HG02759 (cell line): ENCODE data around the gene PLXNA4.

Source experiments
- ATAC-seq: cut with Tn5 transposase; IDR thresholded peaks from one replicate; pipeline ENCODE4 v1.9.1; 2021; ENCODE audit warnings: mild to moderate bottlenecking, moderate library complexity; ENCODE audit not compliant: unreplicated experiment

PLXNA4 gene

DNA sequence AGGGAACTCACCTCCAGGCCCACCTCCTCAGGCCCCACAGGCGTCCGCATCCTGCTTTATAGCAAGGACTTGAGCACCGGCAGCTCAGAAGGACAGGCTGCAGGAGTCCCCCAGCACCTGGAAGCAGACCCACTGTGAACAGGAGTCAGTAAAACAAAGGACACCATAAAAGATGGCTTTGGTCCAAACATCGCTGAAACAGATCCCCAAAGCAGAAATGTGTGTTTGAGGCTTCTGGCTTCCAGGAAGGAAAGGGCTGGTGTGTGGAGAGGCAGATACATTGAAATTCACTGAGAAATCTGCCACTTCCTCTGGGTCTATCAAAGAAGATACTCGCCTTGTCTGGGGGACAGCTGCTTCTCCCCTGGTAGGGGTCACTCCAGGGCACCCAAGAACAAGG, 286.2 kb downstream of the PLXNA4 start:
- ATAC-seq, result no peak

DNA sequence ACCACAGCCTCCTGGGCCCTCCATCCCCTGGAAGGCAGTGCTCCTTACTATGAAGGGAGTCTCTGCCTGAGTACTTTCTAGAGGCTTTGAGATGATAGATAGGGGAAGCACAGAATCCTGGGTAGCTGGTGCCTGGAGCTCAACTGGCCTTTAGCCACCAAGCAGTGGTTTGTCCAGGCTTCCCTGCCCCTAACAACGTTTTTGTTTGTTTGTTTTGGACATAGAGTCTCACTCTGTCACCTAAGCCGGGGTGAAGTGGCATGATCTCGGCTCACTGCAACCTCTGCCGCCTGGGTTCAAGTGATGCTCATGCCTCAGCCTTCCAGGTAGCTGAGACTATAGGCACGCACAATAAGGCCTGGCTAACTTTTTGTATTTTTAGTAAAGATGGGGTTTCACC, 289.4 kb downstream of the PLXNA4 start:
- no peak for ATAC-seq

DNA sequence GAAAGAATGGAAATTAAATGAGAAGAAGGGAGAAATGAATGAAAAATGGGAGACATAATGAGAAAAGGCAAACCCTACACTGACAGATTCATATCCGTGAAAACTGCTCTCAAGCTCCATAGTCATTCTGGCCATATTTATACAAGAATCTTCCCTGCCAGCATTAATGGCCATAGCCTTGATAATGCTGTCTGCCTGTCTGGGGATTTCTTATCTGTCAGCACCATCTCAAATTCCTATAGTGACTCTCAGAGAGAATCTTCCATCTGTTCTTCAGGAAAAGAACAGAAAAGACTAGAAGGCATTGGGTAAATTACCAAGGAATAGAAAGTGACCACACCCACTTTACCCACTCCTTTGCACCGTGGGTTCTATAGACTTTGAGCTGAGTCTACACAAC, 295.9 kb downstream of the PLXNA4 start:
- ATAC-seq, result no peak

DNA sequence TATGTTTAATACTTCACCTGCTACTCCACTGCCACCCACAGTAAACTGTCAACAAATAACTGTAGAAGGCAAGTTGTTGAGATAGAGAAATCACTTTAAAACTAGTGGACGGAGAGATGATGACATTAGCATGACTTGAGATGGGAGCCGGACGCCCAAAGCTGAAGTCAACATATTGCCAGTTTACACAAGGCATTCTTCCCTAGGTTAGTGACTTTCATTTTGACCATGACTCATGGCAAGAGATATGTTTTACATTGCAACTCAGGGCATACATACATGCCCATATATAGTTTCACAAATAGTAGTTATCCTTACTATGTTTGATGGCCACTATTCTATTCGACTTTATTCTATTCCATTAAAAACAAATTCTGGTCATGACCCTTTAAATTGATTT, 296.6 kb downstream of the PLXNA4 start:
- ATAC-seq, result no peak

DNA sequence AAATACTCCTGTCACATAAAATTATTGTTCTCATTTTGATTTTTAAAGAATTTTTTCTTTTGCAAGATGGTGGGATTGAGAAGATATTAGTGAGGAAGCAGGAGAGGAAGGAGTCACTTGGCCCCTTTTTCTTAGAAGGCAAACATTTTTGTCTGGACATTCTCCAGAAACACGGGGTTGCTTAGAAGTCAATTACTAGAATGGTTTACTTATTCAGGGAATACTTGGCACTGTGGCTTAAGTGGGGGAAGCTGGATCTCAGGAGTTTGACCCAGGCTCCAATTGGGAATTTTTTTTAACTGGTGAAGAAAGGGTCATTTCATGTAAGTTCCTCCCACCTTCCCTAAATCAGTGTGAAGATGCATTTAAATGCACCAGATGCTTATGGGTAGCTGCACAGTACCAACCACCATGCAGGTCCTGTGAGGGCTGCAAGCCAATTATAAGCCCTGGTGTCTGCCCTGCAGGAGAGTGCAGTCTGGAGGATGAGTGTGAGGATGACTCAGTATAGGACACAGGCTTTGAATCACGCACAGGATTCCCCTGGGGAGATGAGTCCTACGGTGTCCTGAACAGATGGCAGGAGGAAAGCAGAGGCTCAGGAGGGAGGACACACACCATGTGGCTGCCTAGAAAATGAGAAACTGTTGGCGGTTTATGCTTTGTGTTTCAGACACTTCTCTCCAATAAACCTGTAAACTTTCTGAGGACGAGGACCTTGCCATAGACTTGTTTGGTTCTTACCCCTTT, 299.1 kb downstream of the PLXNA4 start:
- ATAC-seq, result no peak

DNA sequence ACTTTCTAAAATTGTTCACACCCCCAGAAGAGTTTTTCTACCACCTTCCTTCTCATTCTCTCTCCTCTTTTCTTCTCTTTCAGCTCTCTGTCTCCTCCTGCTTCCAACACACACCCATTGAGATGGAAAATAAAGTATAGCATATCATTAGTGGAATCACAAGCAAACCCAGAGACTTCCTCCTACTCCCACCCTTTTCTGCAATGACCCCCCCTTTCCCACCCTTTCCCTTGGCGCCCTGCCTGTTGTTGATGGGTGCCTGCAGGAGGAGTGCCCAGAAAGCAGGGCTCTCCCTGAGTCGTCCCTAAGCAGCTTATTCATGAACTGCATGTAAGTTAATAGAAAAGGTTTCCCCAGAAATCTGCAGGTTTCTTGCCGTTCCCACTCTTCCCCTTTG, 300.0 kb downstream of the PLXNA4 start:
- ATAC-seq, result no peak

DNA sequence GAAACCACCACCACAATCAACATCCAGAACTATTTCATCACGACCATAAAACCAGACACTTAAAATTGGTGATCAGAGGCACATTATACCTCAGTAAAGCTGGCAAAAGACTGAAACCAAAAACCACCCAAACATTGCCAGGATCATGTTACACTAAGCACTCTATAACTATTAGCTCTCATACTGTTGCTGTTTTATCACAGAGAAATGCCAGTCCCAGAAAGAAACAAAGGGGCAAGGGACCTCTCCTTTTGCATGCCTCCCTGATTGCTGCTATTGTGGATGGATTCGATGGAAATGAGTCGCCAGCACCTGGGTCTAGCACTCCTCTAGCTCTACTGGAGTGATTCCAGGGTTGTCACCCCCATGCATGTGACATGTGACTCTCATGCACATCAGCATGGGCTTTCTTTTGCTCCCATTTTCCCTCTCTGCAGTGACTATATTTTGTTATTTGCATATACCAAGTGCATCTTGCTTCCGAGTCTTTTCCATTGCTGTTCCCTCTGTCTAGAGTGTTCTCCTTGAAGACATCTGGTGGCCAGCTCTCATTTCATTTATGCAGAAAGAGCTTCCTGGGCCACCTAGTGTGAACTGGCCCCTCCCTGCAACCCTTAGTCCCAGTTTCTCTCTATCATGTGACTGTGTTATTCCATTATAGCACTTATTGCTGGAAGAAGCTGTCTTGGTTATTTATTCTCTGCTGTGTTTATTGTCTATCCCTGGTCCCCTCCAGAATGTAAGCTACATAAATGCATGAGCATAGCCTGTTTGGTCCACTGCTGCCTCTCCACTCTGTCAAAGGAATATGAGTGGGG, 300.6 kb downstream of the PLXNA4 start:
- ATAC-seq, result no peak

DNA sequence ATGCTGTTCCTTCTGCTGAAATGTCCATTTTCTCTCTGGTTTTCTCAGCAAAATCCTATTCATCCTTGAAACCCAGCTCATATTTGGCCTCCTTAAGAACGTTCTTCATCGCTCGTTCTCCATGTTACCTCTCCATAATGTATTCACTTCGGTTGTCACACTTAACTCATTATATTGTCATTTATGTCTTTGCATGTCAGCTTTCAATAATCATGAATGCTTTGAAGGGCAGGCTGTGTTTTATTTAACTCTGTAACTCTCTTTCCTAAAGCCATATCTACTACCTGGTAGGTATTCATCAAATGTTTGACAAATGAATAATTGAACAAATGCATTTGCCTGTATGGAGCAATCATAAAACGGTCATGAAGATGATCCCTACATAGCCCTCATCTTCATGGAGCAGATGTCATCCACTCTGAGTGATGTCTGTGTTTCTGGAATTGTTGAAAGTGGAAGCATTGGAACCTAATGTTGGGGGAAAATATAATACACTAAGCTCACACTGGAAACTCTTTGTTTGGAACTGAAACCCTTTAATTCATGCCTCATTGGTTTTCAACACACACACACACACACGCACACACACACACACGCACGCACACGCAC, 303.4 kb downstream of the PLXNA4 start:
- ATAC-seq, result no peak

DNA sequence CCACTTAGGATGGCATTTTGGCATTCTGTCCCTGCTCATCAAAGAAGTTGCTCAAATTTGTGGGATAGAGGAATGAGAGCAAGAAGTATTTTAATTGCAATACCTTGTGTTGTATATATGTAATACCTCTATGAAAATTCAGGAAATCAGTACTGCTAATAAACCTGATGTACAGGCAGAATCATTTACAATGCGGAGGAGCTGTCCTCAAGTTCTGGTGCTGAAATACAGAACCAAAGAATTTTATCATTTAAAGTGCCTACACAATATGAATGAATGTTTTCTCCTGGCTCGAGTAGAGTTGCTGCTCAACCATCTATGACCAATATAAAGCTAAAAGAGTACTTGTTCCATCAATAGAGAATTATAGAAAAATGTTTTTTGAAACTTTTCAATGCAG, 305.8 kb downstream of the PLXNA4 start:
- ATAC-seq, result no peak

DNA sequence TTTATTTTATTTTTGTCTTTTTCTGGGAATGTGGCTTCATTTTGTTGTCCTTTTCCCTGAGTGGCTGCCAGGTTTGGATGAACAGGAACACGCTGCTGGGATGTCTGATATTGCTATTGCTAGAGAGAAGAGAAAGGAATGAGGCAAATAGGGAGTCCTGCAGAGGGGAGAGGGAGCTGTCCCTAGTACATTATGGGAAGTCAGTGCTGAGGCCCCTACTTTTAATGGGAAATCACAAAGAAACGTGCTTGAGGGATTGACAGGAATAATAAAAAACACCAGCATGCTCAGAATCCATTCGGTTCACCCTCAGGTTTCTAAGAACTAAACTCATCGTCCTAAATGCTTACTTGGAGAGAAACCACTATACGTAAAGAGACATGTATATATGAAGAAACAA, 306.6 kb downstream of the PLXNA4 start:
- no peak for ATAC-seq

DNA sequence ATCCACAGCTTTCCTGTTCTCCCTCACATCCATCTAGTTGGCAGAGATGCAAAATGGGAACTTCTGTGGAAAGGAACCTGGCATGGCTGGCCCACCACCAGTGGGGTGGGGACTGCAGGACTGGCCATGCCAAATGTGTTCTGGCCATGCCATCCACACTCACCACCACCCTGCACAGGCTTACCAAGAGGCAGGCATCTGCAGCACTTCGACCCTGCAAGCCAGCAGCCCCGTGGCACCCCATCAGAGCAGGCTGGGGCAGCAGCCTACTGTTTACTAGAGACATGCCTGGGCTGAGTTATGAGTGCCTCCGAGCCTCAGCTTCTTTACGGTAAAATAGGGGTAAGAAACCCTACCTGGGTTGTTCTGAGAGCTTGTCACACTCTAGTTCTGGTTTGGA, 313.1 kb downstream of the PLXNA4 start:
- ATAC-seq, result no peak

DNA sequence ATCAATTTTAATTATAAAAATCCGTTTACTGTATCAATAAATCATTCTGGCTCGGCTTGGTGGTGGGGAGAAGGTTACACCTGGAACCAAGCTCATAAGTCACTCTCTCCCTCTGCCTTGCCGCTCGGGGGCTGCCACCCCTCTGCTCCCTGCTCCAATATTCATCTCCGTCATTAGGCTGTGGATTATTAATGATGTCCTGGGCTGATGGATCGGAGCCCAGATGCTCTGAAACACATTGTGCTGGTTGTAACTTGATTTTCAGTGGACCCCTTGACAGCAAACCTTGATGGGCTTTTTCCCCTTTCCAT, 314.2 kb downstream of the PLXNA4 start:
- ATAC-seq, result no peak

DNA sequence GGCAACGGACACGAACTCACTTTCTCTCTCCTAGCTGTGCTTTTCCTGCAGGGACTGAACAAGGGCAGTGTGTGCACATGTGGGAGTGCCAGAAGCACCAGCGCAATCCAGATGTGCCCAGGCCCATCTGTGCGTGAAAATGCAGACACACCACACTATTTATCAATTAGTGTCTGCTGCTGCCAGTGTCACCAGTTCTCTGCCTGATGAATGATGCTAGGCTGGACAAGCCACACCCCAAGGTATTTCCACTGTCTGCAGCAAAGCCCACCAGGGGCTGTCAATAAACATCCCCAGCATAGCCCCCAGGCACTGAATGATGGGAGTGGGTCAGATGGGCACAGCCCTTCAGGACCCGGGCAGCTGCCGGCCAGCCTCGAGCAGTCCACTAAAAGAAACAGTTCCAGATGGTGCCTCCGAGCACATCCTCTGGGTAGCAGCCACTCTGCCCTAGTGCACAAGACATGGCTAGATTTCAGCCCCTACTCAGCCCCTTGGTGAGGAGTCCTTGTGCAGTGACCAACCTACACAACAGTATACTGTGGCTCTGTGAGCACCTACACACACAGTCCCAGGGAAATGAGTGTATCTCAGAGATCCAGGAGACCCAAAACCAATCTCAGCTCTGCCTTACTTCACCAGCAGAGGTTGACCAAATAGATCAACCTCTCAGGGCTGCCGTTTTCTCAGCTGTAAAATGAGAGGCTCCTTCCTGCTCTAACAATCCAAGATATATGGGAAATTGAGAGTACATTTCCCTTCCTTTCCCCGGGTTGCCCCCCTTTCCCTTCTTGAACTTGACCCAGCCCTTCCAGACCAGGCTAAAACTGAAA, 314.7 kb downstream of the PLXNA4 start:
- ATAC-seq, result no peak

DNA sequence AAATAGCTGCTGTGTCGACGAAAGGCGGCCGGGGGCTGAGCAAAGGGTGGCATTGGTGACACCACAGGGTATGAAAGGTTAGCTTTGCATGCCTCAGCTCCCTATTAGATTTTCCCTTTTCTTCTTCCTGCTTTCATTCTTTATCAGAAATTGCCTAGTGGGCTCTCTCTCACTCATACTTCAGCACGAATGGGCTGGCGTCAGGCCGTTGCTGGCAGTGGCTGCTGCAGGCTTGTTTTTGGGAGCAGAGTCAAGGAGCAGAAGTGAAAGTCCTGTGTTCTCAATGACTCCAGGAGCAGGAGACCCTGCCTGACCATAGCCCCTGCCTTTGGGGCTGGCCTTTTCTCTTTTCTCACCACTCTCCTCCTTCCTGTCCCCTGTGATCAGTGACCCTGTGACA, 318.0 kb downstream of the PLXNA4 start:
- no peak for ATAC-seq

DNA sequence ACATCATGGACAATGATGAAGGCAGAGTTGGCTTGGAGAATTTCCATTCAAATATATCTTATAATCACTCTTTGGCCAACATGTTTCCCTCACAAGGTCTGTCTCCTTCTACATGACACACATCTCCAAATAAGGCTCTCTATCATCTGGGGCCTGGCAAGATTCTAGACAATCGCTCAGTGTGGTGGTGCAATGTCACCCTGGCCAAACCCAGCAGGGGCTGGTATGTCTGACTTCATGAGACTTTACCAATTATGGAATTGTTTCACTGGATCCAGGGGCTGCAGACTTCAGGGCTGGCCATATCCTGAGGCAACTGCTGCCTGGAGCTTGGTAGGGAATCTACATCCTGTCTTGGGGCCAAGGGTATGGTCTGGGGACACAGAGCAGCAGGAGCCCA, 319.0 kb downstream of the PLXNA4 start:
- ATAC-seq, result no peak

DNA sequence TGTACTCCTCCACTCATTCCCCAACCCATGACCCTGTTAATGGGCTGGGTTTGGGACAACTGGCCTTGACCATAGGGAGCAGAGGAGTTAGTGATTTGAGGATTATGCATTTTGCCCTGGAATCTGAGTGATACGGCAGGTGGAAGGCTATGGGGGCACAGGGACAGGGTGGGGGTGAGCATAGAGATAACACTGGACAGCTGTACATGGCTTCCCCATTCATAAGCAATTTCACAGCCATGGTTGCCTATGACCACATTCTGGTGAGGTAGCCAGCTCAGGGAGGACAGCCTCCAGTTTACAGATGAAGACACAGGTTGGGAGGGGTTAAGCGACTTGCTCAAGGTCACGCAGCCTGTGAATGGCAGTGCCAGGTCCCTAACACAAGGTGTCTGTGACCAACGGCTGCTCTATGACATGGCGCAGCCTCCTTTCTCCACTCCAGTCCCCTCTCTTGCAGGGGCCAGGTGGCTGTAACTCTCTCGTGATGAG, 319.5 kb downstream of the PLXNA4 start:
- ATAC-seq, result no peak

DNA sequence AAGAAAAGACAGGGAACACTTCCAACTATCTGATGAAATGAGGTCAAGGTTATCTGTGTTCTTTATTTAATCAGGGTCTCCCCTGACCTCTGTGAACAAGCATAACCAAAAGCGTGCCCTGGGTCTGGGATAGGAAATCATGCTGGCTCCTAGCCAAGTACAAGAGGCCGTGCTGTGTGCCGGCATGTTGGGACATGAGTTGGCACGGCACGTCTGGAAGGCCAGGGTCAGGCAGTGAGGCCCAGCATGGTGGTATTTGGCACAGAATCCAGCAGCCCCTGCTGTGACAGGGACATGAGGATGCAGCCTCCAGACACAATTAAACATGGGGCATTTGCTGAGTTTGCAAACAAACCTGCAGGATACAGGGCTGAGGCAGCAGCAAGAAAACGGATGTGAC, 320.4 kb downstream of the PLXNA4 start:
- ATAC-seq, result no peak

DNA sequence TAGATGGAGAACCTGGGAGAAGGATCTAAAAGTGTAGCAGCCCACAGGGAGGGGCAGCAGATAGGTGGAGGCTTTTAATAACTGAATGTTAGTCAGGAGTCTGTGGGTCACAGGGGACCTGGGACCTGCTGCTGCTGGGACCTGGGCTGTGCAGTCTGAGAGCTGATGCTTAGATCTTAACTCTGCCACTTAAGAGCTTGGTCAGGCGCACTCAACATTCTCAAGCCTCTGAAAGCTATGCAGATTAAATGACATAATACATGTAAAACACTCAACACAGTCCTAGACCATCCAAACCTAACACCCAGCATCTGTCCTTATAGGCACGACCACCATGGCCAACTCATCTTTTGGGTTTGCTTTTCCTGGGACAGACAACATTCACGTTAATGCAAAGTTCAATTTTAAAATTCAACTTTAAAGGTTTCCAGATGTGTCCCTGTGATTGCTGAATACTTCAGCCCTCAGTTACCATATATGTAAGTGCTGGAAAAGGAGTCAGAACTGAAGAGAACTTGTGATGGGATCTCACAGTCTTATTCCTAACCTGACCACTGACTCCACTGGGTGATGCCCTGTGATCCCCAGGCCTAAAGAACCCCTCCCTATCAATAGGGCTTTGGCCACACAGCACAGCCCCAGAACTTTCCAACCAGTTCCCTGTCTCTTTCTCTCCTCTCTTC, 321.0 kb downstream of the PLXNA4 start:
- no peak for ATAC-seq

DNA sequence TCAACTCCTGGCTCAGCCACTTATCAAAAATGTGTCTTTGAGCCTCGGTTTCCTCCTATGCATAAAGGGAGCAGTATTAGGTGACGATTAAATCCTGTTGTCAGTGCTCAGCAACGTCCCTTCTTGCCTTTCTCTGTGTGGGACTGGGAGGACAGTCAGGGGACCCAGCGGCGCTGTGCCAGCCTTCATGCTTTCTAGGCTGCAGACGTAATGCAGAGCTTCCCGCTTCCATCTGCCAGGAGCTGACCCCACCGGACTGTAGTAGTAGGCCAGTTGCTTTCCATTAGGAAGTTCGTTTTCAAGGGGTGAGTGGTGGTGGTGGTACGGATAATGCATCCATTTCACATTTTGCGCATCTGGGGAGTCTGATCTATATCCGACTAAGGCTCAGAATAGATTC, 321.8 kb downstream of the PLXNA4 start:
- ATAC-seq, result no peak

DNA sequence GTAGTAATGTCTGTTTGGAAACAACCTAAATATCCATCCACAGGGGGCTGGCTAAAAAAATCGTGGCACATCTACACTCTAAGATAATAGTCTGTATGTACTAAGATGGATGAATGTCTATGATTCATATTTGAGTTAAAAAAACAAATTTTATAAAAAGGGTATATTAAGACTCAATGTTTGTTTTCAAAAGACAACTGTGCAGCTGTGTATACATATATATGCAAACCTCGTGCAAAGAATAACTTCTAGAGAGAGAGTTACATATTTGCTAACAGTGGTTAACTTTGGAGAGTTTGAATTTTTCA, 323.5 kb downstream of the PLXNA4 start:
- no peak for ATAC-seq

DNA sequence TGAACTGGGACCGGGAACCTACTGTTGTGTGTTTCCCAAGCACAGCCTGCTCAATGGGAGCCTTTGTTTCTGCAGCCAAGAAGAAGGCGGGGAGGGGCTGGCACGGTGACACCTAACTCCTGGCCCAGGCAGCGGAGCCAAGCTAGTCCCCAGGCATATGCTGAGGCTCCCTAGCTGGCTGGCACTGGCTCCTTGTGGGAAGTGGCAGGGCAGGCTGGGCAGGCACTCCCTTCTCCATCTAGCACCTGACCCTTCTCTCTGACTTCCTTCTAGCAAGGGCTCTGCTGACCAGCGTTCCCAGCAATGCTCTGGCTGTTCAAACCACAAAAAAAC, 325.0 kb downstream of the PLXNA4 start:
- no peak for ATAC-seq
